K562 (cell line): ENCODE data around the gene CCDC32. TPM values are rescaled to one million over a fixed set of nuclear protein-coding genes. Genes with fewer than 3 reads are reported as not detected.

Experiments used
- ATAC-seq: fragments of 200-7000 bp; cut with Tn5 transposase; 3 replicates; pipeline ENCODE4 v1.9.1; 2020; ENCODE audit warnings: moderate library complexity
- BruUV-seq: library from RNA; stranded (reverse); fragments of 400-500 nt; replicated peaks from 2 replicates; lab custom pipeline; 2021; lab: Mats Ljungman, UMichigan
- CTCF ChIA-PET: fragments of 300-600 bp; formaldehyde crosslinking; extraction: SDS; loops from one replicate; lab custom pipeline; 2021; ENCODE audit warnings: low intra/inter-chr PET ratio; lab: Yijun Ruan, JAX
- POLR2A ChIA-PET: fragments of 300-600, 350-650 bp; sonication (Branson Sonifier 250); formaldehyde crosslinking; extraction: SDS; loops from one replicate; lab custom pipeline; 2021; ENCODE audit warnings: antibody characterized with exemption, inconsistent platforms; lab: Yijun Ruan, JAX
- DNase-seq, 4 experiments: peaks; one replicate each; pipeline versions ENCODE4 v3.0.0 to v3.0.0-alpha.2; 2011 to 2018; ENCODE audit warnings: low spot score in 3 of 4, mixed read lengths in 3 of 4; ENCODE audit errors: extremely low read depth in 1 of 4
- FAIRE-seq: peaks from 2 replicates; lab custom pipeline; 2011; peaks lifted over from hg19 to GRCh38; lab: Jason Lieb, UNC
- H2AFZ ChIP-seq: 2 replicates; pipeline ENCODE4 v1.6.0; 2011; ENCODE audit warnings: low read depth, low read length, control low read depth, inconsistent platforms
- H3K27ac ChIP-seq: fragments of 200-600 bp; 3 replicates; pipeline ENCODE4 v1.8.0; 2011; ENCODE audit warnings: low read depth, mild to moderate bottlenecking, control low read depth, inconsistent platforms, low read length, moderate library complexity, mixed read lengths; ENCODE audit errors: extremely low read depth
- H3K27me3 ChIP-seq, 2 experiments: fragments of 300-600 bp in 1 of 2; 2 replicates in 1 of 2; 3 replicates in 1 of 2; pipeline versions ENCODE4 v1.6.0 to v1.8.0; 2011; ENCODE audit warnings: inconsistent platforms in 2 of 2, low read length in 2 of 2, mild to moderate bottlenecking in 1 of 2, mixed read lengths in 1 of 2, moderate library complexity in 1 of 2; ENCODE audit not compliant: control insufficient read depth in 2 of 2, insufficient read depth in 2 of 2
- H3K36me3 ChIP-seq: fragments of 300-600 bp; 3 replicates; pipeline ENCODE4 v1.8.0; 2011; ENCODE audit warnings: mild to moderate bottlenecking, low read length, inconsistent platforms; ENCODE audit not compliant: control insufficient read depth, insufficient read depth
- H3K4me1 ChIP-seq, 2 experiments: fragments of 200-600 bp in 1 of 2; replicated peaks in 1 of 2; 2 replicates in 1 of 2; 3 replicates in 1 of 2; pipeline versions ENCODE4 v1.5.1 to v1.8.0; 2011; ENCODE audit warnings: inconsistent platforms in 2 of 2, low read length in 2 of 2, mild to moderate bottlenecking in 1 of 2, mixed read lengths in 1 of 2, moderate library complexity in 1 of 2; ENCODE audit not compliant: control insufficient read depth in 2 of 2, insufficient read depth in 2 of 2
- H3K4me2 ChIP-seq: 2 replicates; pipeline ENCODE4 v1.6.1; 2011; ENCODE audit warnings: low read length, control low read depth, inconsistent platforms, mixed read lengths; ENCODE audit not compliant: insufficient read depth
- H3K4me3 ChIP-seq: fragments of 200-600 bp; sonication (generic), shearing (Covaris generic); 2 replicates; pipeline ENCODE4 v1.5.1; 2016; ENCODE audit warnings: control low read depth, inconsistent platforms
- H3K79me2 ChIP-seq: fragments of 200-600 bp; 3 replicates; pipeline ENCODE4 v1.8.0; 2011; ENCODE audit warnings: low read length, inconsistent platforms; ENCODE audit not compliant: control insufficient read depth, insufficient read depth
- H3K9ac ChIP-seq, 2 experiments: 2 replicates each; pipeline versions ENCODE4 v1.6.0 to v1.6.1; 2011; ENCODE audit warnings: low read depth in 2 of 2, low read length in 2 of 2, control low read depth in 1 of 2, inconsistent platforms in 1 of 2, mild to moderate bottlenecking in 1 of 2, mixed read lengths in 1 of 2; ENCODE audit not compliant: insufficient read depth in 1 of 2
- H3K9me1 ChIP-seq: one replicate; pipeline ENCODE4 v1.6.0; 2011; ENCODE audit warnings: inconsistent platforms, mild to moderate bottlenecking, low read length, moderate library complexity; ENCODE audit not compliant: control insufficient read depth, insufficient read depth
- H3K9me3 ChIP-seq: replicated peaks from 2 replicates; pipeline ENCODE4 v1.5.1; 2011; ENCODE audit warnings: low read depth, low read length, inconsistent platforms; ENCODE audit not compliant: control insufficient read depth, insufficient read depth
- H4K20me1 ChIP-seq: replicated peaks from 2 replicates; pipeline ENCODE4 v1.6.1; 2011; ENCODE audit warnings: low read length, inconsistent platforms, mixed read lengths; ENCODE audit not compliant: control insufficient read depth, insufficient read depth
- ASH1L ChIP-seq: fragments of 450-650 bp; IDR thresholded peaks from 2 replicates; pipeline ENCODE4 v1.6.1; 2018; ENCODE audit warnings: borderline replicate concordance, mild to moderate bottlenecking, low read depth; ENCODE audit not compliant: partially characterized antibody
- DIDO1 ChIP-seq: fragments of 450-650 bp; IDR thresholded peaks from 2 replicates; pipeline ENCODE4 v1.6.1; 2016; ENCODE audit warnings: low read depth, missing biosample characterization, missing genetic modification characterization
- E2F3 ChIP-seq: fragments of 250-450 bp; sonication (Bioruptor Pico); IDR thresholded peaks from 2 replicates; pipeline ENCODE4 v1.4.0; 2020; ENCODE audit warnings: mild to moderate bottlenecking
- ESRRA ChIP-seq: fragments of 450-650 bp; IDR thresholded peaks from 2 replicates; pipeline ENCODE4 v1.6.1; 2014; ENCODE audit warnings: low read depth, mild to moderate bottlenecking, moderate library complexity, borderline replicate concordance
- FOXK2 ChIP-seq, 2 experiments: fragments of 450-650 bp; IDR thresholded peaks in 1 of 2; conservative IDR thresholded peaks in 1 of 2; 2 replicates each; pipeline ENCODE4 v1.6.1; 2016; ENCODE audit warnings: low read depth in 2 of 2, mild to moderate bottlenecking in 1 of 2
- FOXM1 ChIP-seq, 2 experiments: fragments of 450-650 bp in 1 of 2; sonication (generic) in 1 of 2; formaldehyde crosslinking in 1 of 2; IDR thresholded peaks; 2 replicates each; pipeline versions ENCODE4 v1.6.1 to v1.9.0; 2017 to 2022; ENCODE audit warnings: low read depth in 2 of 2, mild to moderate bottlenecking in 2 of 2, missing genetic modification reagents in 1 of 2, moderate library complexity in 1 of 2
- KAT7 ChIP-seq: sonication (generic); formaldehyde crosslinking; IDR thresholded peaks from 2 replicates; pipeline ENCODE4 v1.8.0; 2022; ENCODE audit warnings: missing genetic modification reagents, mild to moderate bottlenecking, borderline replicate concordance
- KLF6 ChIP-seq: fragments of 250-450 bp; sonication (Bioruptor Pico); IDR thresholded peaks from 2 replicates; pipeline ENCODE4 v1.4.0; 2020; ENCODE audit warnings: mild to moderate bottlenecking, moderate library complexity, borderline replicate concordance
- L3MBTL2 ChIP-seq: fragments of 450-650 bp; IDR thresholded peaks from 2 replicates; pipeline ENCODE4 v1.6.1; 2016; ENCODE audit warnings: mild to moderate bottlenecking, moderate library complexity
- MYNN ChIP-seq, 2 experiments: sonication (generic); formaldehyde crosslinking in 1 of 2; IDR thresholded peaks; 2 replicates each; pipeline versions ENCODE4 v1.5.0 to v1.6.1; 2016 to 2020; ENCODE audit warnings: antibody characterized with exemption in 1 of 2, missing genetic modification reagents in 1 of 2
- PCBP1 ChIP-seq: fragments of 200-400 bp; formaldehyde crosslinking; IDR thresholded peaks from 2 replicates; pipeline ENCODE4 v1.6.1; 2018; ENCODE audit warnings: mild to moderate bottlenecking, low read depth, low read length; ENCODE audit not compliant: poor library complexity, severe bottlenecking
- POLR2A ChIP-seq: fragments of 450-650 bp; conservative IDR thresholded peaks from 2 replicates; pipeline ENCODE4 v1.6.1; 2016
- RAD21 ChIP-seq, 2 experiments: fragments of 250-450 bp in 1 of 2; fragments of 450-650 bp in 1 of 2; sonication (Bioruptor Pico) in 1 of 2; formaldehyde crosslinking in 1 of 2; IDR thresholded peaks in 1 of 2; conservative IDR thresholded peaks in 1 of 2; 2 replicates each; pipeline versions ENCODE4 v1.4.0 to v1.8.0; 2020 to 2022; ENCODE audit warnings: mild to moderate bottlenecking in 2 of 2, moderate library complexity in 1 of 2
- ZBTB43 ChIP-seq: sonication (generic); formaldehyde crosslinking; IDR thresholded peaks from 2 replicates; pipeline ENCODE4 v1.8.0; 2023; ENCODE audit warnings: mild to moderate bottlenecking, missing genetic modification reagents
- ZNF212 ChIP-seq: fragments of 450-650 bp; formaldehyde crosslinking; IDR thresholded peaks from 2 replicates; pipeline ENCODE4 v1.4.0; 2020; ENCODE audit warnings: mild to moderate bottlenecking
- ZNF274 ChIP-seq: IDR thresholded peaks from 2 replicates; pipeline ENCODE4 v1.6.1; 2011; ENCODE audit warnings: low read depth, mild to moderate bottlenecking, low read length, moderate library complexity, borderline replicate concordance
- ZNF436 ChIP-seq: fragments of 250-450, 450-650 bp; sonication (Bioruptor Pico); formaldehyde crosslinking; IDR thresholded peaks from 2 replicates; pipeline ENCODE4 v1.7.0; 2020; ENCODE audit warnings: mild to moderate bottlenecking
- ZNF644 ChIP-seq: fragments of 200-800 bp; sonication (Bioruptor generic); IDR thresholded peaks from 2 replicates; pipeline ENCODE4 v1.6.1; 2016; ENCODE audit warnings: low read depth, missing genetic modification characterization, missing compliant biosample characterization
- WGBS: fragments of 100-300 bp; shearing (Covaris generic); methylation state at CpG from one replicate; pipeline ENCODE4 v1.1.6; 2016; ENCODE audit warnings: low coverage, mixed read lengths; ENCODE audit not compliant: insufficient coverage; ENCODE audit errors: missing lambda C conversion rate; 5-methylcytosine and 5-hydroxymethylcytosine counted together
- in situ Hi-C: fragments of 300-500 bp; cut with MboI; formaldehyde crosslinking; loops from 4 replicates; pipeline ENCODE4 v1.15.0; 2018; ENCODE audit warnings: inconsistent platforms, mixed read lengths
- intact Hi-C: fragments of 100-400 bp; cut with micrococcal nuclease; formaldehyde crosslinking; loops from 2 replicates; pipeline ENCODE4 v1.14.2; 2022
- polyA plus RNA-seq, 8 experiments: library from polyadenylated mRNA; depleted of rRNA in 4 of 8; stranded (reverse) in 5 of 8; unstranded in 3 of 8; fragments of >200 nt; fragmentation: Nextera tagmentation in 2 of 8; fragmentation: Illumina TruSeq in 1 of 8; extraction: Ambion mirVana in 2 of 8; extraction: Trizol in 1 of 8; gene quantifications; 2 replicates each; pipeline versions ENCODE4 v1.2.1 to v1.2.3, GENCODE V29; 2011 to 2014; ENCODE audit warnings: inconsistent platforms in 1 of 8, missing spikeins in 1 of 8
- total RNA-seq, 7 experiments: library from RNA; depleted of rRNA in 6 of 7; stranded (reverse); fragments of >200 nt in 6 of 7; fragmentation: Illumina TruSeq in 2 of 7; extraction: Trizol in 2 of 7; gene quantifications; 2 replicates each; pipeline versions ENCODE4 v1.2.1 to v1.2.3, GENCODE V29; 2011 to 2021; ENCODE audit warnings: low replicate concordance in 1 of 7
- TF ChIP-seq, protein P1 (sequence below): fragments of 200-800 bp; sonication (Bioruptor generic); IDR thresholded peaks from 2 replicates; pipeline ENCODE4 v1.6.1; 2017; ENCODE audit warnings: missing genetic modification characterization, missing compliant biosample characterization

Gene CCDC32
- total and polyA plus RNA-seq, 9 of the 15 experiments (the other 6 are each of a cell fraction or from before 2014, with no cell fraction given), result 22.2 to 94.8 (median 37.1) TPM

DNA sequence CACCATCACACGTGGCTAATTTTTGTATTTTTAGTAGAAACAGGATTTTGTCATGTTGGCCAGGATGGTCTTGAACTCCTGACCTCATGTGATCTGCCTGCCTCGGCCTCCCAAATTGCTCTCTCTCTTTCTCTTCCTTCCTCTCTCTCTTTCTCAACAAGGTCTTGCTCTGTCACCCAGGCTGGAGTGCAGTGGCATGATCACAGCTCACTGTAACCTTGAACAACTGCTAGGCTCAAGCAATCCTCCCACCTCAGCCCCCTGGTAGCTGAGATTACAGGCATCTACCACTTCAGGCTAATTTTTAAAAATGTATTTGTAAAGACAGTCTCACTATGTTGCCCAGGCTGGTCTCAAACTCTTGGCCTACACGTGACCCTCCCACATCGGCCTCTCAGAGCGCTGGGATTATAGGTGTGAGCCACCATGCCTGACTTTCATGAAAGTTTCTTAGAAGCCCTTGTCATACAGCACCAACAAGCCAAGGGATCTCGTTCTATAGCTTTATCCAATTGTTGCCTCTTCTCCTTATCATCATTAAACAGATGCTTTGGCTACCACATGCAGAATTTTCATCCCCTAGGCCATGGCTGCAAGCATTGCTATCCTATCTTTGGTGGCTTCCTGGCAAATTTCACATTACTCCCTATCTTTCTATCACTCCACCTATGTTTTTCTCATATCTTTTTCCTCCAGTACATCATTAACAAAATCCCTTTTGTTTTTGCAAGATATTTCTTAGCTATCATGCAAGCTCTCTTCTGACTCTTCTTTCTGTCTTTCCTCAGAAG is 5.7 kb downstream of the CCDC32 start:
- no peaks in the 10 kb centered on the region for H3K9me1 ChIP-seq
- ATAC-seq (peak; percentile 92), DNase-seq (peak; percentile 85 to 92 (median 88)), FAIRE-seq (peak; percentile 96)
- in situ Hi-C loops (no loop called here), intact Hi-C loops (no loop called here)
- POLR2A ChIA-PET, result interaction anchor here (0.8 to 2.7 kb wide), 10 partner anchors 10 to 302 kb away, joined by 3 to 12 read pairs (median 4); partner anchors contain the start of gene RPUSD2
- H3K36me3 ChIP-seq, result peaks cover 53% of the 10 kb centered on the region
- H3K4me3 ChIP-seq, result no peak overlapping the region
- peaks cover 20 to 29% of the 10 kb centered on the region in 2 experiments; a peak in 4 of 5 replicates for H3K4me1 ChIP-seq
- no peaks in the 10 kb centered on the region for H3K9me3 ChIP-seq
- H3K9ac ChIP-seq, result peak overlapping the region in 1 of 2 experiments; percentile 2; a peak in 1 of 4 replicates
- peak overlapping the region; percentile 63; the same call in 1 of the 2 replicates for H3K4me2 ChIP-seq
- no peaks in the 10 kb centered on the region for H4K20me1 ChIP-seq
- 0% methylated on average over 6 of the region's 6 CpGs for WGBS
- no peaks in the 10 kb centered on the region for H3K27me3 ChIP-seq
- H3K27ac ChIP-seq, result peak overlapping the region; percentile 50; the same call in 2 of the 3 replicates
- BruUV-seq, result no TSS peak
- peaks cover 39% of the 10 kb centered on the region for H3K79me2 ChIP-seq
- CTCF ChIA-PET, result no interaction called here
- H2AFZ ChIP-seq, result no peak overlapping the region
- TF ChIP-seq PCBP1 (no peak), L3MBTL2 (peak; percentile 81), ZNF274 (no peak), KLF6 (no peak), MYNN (IDR thresholded peaks at IDR 0.05) (no peak; the same call in 1 of the 2 replicates), MYNN (CRISPR knock-in tag; IDR thresholded peaks at IDR 0.05) (no peak), KAT7 (CRISPR knock-in tag) (no peak), ASH1L (no peak), POLR2A (no peak), FOXK2 (conservative IDR thresholded peaks at IDR 0.05 in 1 of 2, IDR thresholded peaks at IDR 0.05 in 1 of 2; ENCODE audit: low read depth in 2 of 2) (0 out of 4 replicates have a peak, but pooled peaks of 1 of the 2 experiments have one; percentile 19), ZNF436 (no peak), RAD21 (CRISPR knock-in tag; conservative IDR thresholded peaks at IDR 0.05 in 1 of 2, IDR thresholded peaks at IDR 0.05 in 1 of 2) (no peak), ZNF212 (no peak), DIDO1 (tag) (no peak), ZNF644 (tag) (no peak), ZBTB43 (no peak), FOXM1 (IDR thresholded peaks at IDR 0.05; ENCODE audit: low read depth) (peak; percentile 95), FOXM1 (CRISPR knock-in tag; IDR thresholded peaks at IDR 0.05; ENCODE audit: low read depth) (no peak), ESRRA (no peak; the same call in 1 of the 2 replicates), E2F3 (CRISPR knock-in tag) (no peak)
- TF ChIP-seq, protein P1, sequence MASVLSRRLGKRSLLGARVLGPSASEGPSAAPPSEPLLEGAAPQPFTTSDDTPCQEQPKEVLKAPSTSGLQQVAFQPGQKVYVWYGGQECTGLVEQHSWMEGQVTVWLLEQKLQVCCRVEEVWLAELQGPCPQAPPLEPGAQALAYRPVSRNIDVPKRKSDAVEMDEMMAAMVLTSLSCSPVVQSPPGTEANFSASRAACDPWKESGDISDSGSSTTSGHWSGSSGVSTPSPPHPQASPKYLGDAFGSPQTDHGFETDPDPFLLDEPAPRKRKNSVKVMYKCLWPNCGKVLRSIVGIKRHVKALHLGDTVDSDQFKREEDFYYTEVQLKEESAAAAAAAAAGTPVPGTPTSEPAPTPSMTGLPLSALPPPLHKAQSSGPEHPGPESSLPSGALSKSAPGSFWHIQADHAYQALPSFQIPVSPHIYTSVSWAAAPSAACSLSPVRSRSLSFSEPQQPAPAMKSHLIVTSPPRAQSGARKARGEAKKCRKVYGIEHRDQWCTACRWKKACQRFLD (CRISPR knock-in tag), result peak; percentile 47; the same call in 1 of the 2 replicates
